NK-92 treated with Interleukin-12 subunit alpha and Interleukin-12 subunit beta, amount 100 ng/mL, for 24 hours (cell line): Measurements from ENCODE around the gene MCRIP2.
A peak's percentile ranks its signal among the peaks of the same experiment; 100 is the strongest.

Experiments
- DNase-seq: peaks from one replicate; lab custom pipeline; 2025; lab: John Stamatoyannopoulos, UW

MCRIP2 gene

DNA sequence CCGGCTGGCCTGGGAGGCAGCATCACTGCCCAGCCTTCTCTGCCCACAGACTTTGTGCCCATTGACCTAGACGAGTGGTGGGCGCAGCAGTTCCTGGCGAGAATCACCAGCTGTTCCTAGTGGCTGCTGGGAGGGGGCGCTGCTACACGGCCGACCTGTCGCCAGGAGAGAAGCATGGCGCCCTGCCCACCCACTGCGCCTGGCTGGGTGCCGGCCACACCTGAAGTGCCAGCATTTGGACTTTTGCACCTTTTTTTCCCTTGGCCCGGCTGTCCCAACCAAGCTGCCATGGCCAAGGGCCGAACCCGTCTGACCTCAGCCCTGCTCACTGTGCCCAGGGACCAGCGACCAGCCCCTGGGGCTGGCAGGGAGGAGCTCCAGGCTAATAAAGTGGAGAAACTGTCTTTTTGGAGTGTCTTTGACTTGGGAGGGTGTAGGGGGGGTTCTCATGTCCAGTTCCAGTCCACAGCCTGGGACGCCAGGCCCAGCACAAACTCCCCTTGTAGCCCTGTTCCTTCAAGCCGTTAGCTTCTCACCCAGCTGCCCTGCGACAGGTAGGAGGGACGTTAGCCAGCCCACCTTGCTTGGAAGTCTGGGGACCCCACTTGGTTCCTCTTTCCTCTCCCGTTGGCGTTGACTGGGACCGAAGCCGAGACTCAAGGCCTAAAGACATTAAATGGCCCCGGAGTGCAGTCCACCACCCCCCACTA lies 6.6 kb downstream of the MCRIP2 start:
- no peak for DNase-seq

DNA sequence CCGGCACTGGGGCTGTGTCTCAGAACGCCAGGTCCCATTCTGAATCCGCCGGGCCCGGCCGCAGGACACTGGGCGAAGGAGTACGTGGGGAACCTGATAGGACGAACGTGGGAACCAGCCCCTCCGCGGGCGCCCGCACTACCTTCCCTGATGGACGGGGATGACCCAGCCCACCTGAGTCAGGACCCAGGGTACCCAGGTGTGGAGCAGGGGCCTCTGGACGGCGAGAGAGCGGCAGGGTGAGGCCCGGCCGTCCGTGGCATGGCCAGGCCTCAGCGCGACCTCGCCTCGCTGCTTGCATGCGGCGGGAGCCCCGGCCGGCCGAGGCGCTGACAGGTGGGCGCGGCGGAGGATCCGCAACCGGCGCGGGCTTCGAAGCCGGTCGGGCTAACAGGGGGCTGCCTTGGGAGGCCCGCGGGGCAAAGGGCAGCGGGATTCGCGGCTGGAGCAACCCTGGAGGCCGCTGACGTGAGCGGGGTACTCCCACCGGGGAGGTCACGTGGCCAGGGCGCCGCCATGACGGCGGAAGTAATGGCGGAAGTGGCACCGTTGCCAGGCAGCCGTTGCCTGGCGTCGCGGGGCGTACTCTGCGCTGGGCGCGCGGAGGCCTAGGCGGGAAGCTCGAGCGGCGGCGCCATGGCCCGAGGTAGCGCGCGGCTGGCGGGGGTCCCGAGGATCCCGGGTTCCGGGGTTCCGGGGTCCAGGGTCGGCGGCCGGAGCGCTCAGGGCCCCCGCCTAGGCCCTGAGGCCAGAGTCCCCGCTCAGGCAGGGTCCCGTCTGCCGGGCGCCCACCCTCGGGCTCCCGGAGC lies 7.4 kb downstream of the MCRIP2 start, which contains the start of gene WDR90:
Gene WDR90 (plus strand): TSS at position 585 of the 809 bp plus-strand sequence. CDS start 52 bp downstream, at position 637.
- peak; percentile 78 for DNase-seq

DNA sequence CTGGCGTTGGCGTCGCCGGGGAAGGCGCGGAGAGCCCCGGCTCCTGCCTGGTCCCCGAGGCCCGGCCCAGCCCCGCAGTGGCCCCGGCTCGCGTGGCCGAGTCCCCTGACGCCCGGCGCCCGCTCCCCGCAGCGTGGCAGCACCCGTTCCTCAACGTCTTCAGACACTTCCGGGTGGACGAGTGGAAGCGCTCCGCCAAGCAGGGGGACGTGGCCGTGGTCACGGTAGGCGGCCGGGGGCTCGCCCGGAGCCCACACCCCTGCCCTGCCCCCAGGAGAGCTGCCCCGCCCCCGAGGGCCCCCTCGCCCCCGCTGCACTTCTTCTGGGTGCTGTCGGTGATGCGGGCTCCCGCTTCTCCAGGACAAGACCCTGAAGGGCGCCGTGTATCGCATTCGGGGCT lies 8.0 kb downstream of the MCRIP2 start:
- no peak for DNase-seq

DNA sequence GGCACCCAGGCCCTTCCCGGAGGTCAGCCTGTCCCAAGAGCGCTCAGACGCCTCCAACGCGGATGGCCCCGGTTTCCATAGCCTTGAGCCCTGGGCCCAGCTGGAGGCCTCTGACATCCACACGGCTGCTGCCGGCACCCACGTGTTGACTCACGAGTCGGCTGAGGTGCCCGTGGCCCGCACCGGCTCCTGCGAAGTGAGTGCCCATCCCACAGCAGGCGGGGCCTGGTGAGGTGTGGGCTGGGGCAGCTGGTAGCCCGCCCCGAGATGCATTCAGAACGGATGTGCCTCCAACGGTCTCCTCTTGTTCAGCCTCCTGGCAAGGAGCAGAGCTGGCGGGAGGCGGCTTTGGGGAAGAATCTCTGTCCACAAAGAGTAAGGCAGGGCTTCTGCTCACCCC lies 10.2 kb downstream of the MCRIP2 start:
- no peak for DNase-seq

DNA sequence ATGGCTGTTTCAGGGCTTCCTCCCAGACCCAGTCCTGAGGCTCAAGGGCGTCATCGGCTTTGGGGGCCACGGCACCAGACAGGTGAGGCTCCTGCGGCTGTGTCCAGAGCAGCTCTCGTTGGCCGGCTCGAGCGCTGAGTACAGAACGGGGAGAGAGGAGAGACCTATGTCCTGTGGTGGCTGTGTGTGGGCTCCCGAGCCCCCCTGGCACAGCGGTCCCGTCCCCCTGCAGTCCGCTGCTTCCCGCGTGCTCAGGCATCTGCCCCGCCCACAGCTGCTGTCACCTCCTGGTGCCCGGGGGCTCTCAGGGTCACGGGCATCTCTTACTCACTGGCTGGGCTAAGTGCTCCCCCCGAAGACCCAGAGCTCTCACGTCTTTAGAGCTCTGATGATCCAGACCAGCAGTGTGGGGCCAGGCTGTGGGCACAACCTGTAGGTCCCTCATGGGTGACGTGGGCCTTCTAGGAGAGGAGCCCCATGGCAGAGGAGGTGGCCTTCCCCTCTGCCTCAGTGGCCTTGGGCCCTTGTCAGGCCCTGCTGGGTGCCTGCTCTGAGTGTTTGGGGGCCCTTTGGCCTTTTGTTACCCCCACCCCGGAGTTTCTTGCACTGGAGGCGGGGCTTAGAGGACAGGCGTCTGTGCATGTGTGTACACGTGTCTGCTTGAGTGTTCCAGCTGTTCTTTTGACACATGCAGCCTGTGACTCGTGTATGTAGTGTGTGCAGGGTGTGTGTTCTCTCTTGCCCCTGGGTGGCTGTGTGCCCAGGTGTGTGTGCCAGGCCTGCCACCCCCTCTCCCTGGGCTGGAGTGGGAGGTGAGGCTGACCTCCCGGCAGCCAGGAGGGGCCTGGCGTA lies 11.1 kb downstream of the MCRIP2 start:
- DNase-seq = no peak

DNA sequence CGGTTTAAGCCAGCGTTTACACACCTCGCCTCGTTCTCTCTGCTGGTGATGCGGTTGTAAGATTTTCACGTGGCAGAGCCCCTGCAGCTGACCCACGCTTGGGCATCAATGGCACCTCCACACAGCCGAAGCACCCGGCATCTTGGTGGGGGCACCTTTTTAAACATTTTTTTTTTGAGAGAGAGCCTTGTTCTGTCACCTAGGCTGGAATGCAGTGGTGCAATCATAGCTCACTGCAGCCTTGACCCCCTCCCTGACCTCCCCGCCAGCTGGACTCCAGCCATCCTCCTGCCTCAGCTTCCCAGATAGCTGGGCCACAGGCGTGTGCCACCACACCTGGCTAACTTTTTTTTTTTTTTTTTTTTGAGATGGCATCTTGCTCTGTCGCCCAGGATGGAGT lies 12.4 kb downstream of the MCRIP2 start:
- DNase-seq = no peak

DNA sequence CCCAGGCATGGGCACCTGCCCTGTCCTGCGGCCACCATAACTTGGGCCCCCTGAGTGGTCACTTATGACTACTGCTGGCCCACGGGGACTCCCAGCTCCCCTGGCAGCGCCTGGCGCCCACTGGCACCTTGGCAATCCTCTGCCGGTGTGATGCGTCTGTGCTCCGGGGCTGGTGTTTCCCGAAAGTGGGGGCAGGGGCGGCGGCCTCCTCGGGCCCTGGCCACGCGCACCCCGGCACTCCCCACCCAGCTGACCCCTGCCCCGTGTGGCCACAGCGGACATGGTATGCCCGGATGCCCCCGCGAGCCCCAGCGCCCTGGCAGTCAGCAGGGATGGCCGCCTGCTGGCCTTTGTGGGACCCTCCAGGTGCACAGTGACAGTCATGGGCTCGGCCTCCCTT lies 15.9 kb downstream of the MCRIP2 start:
- DNase-seq = no peak

DNA sequence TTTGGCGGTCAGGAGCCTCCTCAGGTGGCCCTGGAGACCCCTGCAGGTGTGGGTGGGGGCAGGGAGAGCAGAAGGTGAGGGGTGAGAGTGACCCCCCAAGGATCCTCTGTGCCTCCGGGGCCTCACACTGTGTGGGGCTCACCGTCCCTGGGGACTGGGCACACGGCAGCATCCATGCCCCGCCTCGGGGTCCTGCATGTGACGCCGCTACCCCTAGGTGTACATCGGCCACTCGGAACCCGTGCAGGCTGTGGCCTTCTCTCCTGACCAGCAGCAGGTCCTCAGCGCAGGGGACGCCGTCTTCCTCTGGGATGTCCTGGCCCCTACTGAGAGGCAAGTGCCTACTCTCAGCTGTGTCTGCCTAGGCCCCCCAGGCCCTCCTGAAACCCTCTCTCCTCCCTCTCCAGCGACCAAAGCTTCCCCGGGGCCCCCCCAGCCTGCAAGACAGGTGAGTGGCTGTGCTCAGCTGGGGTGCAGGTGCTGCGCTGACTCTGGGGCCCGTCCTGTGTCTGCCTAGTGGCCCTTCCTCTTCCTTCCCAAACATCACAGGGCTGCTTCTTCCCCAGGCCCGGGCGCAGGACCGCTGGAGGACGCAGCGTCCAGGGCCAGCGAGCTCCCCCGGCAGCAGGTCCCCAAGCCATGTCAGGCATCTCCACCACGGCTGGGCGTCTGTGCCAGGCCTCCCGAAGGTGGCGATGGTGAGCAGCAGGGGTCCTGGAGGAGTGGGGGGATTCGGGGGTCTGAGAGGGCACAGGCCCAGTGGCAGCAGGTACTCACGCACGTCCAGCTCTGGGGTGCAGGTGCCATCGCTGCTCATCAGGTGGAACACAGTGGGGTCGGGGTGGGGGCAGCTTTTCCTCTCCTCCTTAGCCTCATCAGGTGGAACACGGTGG lies 17.3 kb downstream of the MCRIP2 start:
- no peak for DNase-seq

DNA sequence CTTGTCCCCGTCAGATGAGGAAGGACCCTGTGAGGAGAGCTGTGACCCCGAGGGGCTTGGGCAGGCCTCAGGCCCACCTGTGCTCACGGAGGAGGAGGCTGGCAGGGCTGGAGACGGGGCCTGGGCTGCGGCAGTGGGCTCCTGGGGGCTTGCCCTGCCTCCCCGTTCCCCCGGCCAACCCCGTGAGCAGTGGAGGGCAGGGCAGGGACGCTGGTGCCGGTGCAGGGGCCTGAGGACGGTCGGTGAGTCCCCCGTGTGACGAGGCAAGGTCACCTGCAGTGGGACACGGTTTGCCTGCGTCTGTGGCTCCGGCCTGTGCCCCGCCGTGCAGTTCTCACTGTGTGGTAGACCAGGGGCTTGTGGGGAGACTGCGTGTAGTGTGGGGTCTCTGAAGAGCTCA lies 18.0 kb downstream of the MCRIP2 start:
- no peak for DNase-seq

DNA sequence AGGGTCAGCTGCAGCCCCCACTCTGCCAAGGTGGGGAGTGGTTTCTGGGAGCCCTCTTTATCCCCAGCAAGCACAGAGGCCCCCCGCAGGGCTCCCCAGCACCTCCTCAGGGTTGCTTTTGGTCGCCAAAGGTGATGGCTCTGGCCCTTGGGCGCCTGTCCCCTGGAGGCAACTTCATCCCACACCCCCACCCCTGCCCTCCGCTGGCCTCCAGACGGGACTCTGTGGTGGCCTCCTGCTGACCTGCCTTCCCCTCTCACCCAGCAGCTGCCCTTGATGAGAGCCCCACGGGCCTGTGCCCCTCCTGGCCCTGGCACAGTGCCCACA lies 18.5 kb downstream of the MCRIP2 start:
- DNase-seq = no peak

DNA sequence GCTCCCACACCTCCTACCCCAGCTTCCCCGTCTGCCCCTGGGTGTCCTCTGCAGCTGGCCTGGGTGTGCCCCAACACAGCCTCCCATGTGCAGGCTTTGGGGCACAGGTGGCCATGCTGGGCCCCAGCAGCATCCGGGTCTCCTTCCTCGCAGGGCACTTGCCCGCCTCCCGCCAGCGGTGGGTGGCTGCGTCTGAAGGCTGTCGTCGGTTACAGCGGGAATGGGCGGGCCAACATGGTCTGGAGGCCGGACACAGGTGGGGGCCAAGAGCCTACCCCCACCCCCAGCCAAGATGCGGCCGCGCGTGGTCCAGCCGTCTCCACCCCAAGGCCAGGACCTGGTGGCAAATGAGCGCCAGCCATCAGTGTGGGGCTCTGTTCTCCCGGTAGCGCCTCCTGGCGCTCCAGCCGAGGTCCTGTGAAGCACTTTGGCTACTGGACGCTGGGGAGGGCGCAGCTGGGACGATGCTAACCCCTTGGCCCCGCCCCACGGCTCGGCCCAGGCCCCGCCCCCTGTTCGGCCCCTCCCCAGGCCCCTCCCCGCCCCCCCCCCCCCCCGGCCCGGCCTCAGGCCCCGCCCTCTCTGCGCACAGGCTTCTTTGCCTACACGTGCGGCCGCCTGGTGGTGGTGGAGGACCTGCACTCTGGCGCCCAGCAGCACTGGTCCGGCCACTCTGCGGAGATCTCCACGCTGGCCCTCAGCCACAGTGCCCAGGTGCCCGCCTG lies 19.0 kb downstream of the MCRIP2 start:
- DNase-seq = peak; percentile 29

DNA sequence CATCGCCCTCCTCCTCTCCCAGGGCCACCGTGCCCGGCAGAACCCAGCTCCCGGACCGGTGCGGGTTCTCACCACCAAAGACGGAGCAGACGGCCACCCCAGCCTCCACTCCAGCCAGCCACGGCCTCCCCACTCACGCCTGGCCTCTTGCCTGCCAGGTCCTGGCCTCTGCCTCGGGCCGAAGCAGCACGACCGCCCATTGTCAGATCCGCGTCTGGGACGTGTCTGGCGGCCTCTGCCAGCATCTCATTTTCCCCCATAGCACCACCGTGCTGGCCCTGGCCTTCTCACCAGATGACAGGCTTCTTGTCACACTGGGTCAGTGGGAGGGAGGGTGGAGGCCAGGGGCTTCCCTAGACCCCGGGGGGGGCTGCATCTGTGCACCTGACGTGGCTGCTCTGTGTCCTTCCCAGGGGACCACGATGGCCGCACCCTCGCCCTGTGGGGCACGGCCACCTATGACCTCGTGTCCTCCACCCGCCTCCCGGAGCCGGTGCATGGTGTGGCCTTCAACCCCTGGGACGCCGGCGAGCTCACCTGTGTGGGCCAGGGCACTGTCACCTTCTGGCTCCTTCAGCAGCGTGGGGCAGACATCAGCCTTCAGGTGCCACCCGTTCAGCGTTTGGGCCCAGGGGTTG lies 19.7 kb downstream of the MCRIP2 start:
- DNase-seq = no peak

DNA sequence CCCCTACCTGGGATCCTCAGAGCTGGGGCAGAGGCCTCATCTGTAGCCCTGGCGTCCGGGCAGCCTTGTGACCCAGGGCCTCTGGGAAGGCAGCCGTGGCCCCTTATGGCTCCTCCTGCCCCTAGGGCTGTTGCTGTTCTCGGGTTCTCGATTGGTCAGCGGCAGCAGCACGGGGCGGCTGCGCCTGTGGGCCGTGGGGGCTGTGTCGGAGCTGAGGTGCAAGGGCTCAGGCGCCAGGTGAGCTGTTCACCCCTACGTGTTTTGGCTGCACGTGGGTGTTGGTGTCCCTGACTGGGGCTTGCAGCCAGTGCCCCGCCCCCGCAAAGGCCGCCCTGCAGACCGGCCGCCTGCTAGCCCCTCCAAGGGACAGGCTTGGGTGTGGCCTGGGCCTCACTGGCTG lies 20.5 kb downstream of the MCRIP2 start:
- DNase-seq = no peak

DNA sequence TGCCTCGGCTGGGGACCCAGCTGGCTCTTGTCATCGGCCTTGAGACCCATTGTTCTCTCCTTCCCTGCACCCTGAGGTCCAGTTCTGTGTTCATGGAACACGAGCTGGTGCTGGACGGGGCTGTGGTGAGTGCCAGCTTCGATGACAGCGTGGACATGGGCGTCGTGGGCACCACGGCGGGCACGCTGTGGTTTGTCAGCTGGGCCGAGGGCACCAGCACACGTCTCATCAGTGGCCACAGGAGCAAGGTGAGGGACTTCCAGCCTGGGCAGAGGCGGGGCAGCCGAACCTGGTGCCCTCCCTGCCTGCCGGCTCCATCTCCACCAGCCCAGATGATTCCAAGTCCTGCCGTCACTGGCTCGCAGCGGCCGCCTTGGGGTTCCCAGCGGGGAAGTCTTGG lies 21.0 kb downstream of the MCRIP2 start:
- no peak for DNase-seq

DNA sequence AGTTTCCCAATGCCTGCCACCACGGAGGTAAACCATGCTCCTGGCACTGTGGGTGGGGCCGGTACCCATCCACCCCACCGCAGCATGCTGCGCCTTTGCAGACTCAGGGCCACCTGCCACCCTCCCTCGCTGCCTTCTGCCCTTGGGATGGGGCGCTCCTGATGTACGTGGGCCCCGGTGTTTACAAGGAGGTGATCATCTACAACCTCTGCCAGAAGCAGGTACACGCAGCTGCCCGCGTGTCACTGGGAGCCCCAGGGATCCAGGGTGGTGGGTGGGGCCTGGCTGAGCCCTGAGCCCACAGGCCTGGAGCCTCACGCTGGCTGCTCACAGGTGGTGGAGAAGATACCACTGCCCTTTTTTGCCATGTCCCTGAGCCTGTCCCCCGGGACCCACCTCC lies 24.9 kb downstream of the MCRIP2 start:
- DNase-seq = no peak

DNA sequence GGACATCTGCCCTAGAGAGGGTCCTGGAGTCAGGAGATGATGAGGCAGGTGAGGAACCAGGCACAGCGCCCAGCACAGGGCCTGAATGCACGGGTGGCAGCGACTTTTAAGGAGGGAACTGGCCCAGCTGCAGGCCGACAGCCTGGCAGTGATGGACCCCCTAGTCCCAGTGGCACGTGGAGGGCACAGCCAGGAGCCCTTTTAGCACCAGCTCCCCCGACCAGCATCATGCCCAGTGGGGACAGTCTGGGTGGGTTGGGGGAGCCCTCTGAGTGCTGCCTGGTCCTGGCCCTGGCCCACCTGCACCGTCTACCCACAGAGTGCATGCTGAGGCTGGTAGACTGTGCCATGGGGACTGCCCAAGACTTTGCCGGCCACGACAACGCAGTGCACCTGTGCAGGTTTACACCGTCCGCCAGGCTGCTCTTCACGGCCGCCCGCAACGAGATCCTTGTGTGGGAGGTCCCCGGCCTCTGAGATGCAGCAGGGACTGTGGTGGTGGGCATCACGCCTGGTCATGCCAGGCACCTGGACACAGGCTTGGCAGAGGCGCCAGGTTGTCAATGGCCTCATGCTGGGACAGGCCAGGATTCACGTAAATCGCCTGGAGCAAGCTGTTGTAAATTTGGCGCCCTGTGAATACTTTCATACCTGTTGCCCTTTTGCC lies 25.6 kb downstream of the MCRIP2 start:
- DNase-seq = no peak

DNA sequence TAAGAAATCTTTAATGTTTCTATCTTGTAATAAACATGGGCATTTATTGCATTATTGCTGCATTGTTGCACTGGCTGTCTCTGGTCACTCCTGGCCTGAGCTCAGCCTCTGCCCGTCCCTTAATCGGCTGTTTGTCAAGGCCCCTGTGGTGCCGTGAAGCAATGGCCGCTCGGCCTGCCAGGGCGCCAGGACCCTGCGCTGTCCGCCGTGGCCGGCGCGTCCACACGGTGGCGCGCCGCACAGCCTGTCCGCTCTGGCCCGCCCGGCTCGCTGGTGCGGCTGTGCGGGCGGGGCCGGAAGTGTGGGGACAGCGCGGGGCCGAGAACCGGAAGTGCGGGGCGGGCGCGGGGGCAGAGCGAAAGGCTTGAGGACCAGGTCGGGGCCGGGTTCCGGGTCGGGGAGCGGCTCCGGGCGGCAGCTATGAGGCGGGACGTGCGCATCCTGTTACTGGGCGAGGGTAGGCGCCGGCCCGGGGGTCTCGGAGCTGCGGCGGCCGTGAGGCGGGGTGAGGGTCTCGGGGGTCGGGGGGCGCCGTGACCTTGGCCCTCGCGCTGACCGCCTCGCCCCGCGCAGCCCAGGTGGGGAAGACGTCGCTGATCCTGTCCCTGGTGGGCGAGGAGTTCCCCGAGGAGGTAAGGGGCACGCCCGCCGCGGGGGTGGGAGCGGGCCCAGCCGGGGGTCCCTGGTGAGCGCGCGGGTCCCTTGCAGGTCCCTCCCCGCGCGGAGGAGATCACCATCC lies 26.3 kb downstream of the MCRIP2 start, which contains the start of gene RHOT2:
Gene RHOT2 (plus strand): TSS at position 353 of the 739 bp plus-strand sequence. CDS start 68 bp downstream, at position 421.
- peak; percentile 83 for DNase-seq

DNA sequence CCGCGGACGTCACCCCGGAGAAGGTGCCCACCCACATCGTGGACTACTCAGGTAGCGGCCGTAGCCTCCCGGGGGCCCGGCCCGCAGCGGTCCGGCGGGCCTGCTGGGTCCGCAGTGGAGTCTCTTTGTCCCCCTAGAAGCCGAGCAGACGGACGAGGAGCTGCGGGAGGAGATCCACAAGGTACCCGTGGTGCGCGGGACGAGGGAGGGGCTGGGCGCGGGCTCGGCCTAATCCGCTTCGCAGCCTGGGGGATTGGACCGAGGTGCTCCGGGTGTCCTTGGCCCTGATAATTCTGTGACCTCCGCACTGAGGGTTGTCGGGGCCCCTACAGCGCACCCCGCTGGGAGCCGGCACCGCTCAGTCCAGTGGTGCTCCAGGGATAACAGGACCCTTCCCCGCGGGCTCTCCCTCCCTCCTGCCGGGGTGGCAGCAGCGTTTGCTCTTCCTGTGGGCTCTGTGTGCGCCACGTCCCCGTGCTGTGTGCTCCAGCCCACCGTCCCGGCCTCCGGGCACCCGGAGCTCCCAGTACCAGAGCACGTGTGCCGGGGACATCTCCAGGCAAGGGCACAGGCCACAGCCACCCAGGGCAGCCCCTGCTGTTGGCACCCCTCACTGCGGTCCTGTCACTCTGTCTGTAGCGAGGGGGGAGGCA lies 27.0 kb downstream of the MCRIP2 start:
- no peak for DNase-seq

DNA sequence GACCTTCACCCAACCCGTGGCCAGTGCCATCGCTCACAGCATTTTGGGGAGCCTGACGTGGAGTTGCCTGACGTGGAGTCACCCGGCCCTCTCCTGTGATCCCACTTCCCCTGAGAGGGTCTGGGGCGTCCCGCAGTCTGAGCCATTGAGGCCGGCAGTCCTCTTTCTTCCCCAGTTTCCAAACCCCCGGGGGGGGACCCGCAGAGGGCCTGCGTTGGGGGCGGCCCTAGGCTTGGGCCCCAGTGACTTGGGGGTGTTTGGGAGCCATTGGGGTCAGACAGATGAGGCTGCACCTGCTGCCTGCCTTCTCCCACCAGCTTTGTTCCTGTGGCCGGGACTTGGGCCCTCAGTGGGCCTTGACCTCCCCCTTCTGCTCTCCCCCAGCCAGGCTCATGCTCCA lies 28.0 kb downstream of the MCRIP2 start:
- DNase-seq = no peak
